H1 (cell line): Measurements from ENCODE around the gene GPR65.

ENCODE experiments used
- CTCF ChIP-seq, 3 experiments: IDR thresholded peaks; 1 replicate in 2 of 3; 2 replicates in 1 of 3; pipeline versions ENCODE4 v1.5.1 to v1.6.1; 2011; ENCODE audit warnings: low read length in 3 of 3, mild to moderate bottlenecking in 3 of 3, inconsistent platforms in 2 of 3, low read depth in 1 of 3, moderate library complexity in 1 of 3; ENCODE audit not compliant: insufficient read depth in 1 of 3; ENCODE audit errors: control extremely low read depth in 1 of 3
- EZH2 ChIP-seq: fragments of 200-600 bp; sonication (generic); IDR thresholded peaks from 2 replicates; pipeline ENCODE4 v1.7.1; 2012; ENCODE audit warnings: low read depth, mild to moderate bottlenecking, moderate library complexity, low read length, inconsistent platforms; ENCODE audit not compliant: severe bottlenecking
- GABPA ChIP-seq: IDR thresholded peaks from 2 replicates; pipeline ENCODE4 v1.6.1; 2011; ENCODE audit warnings: mild to moderate bottlenecking, low read length, moderate library complexity, borderline replicate concordance; ENCODE audit not compliant: insufficient read depth
- MAFK ChIP-seq: IDR thresholded peaks from 2 replicates; pipeline ENCODE4 v1.6.1; 2012; ENCODE audit warnings: low read depth, mild to moderate bottlenecking, improper control_type of control experiment, low read length
- MAX ChIP-seq: IDR thresholded peaks from 2 replicates; pipeline ENCODE4 v1.6.1; 2012; ENCODE audit warnings: inconsistent platforms
- POLR2AphosphoS5 ChIP-seq: IDR thresholded peaks from 2 replicates; pipeline ENCODE4 v1.6.1; 2011; ENCODE audit warnings: low read depth, low read length
- RAD21 ChIP-seq, 2 experiments: IDR thresholded peaks in 1 of 2; conservative IDR thresholded peaks in 1 of 2; 2 replicates each; pipeline ENCODE4 v1.6.1; 2011; ENCODE audit warnings: low read depth in 2 of 2, low read length in 2 of 2, improper control_type of control experiment in 1 of 2, inconsistent platforms in 1 of 2, mild to moderate bottlenecking in 1 of 2, moderate library complexity in 1 of 2
- RBBP5 ChIP-seq: IDR thresholded peaks from 2 replicates; pipeline ENCODE4 v1.7.1; 2012; ENCODE audit warnings: low read depth, mild to moderate bottlenecking, inconsistent platforms, low read length, moderate library complexity, borderline replicate concordance
- RFX5 ChIP-seq: IDR thresholded peaks from 2 replicates; pipeline ENCODE4 v1.6.1; 2011; ENCODE audit warnings: low read depth, low read length, improper control_type of control experiment, borderline replicate concordance
- TCF12 ChIP-seq: IDR thresholded peaks from 2 replicates; pipeline ENCODE4 v1.6.1; 2011; ENCODE audit warnings: low read depth, mild to moderate bottlenecking, low read length

GRCh38 chr14:88049936-88050335 lies 45.0 kb downstream of the GPR65 start:
- TF ChIP-seq EZH2, result no peak
- TF ChIP-seq MAFK, result no peak
- TF ChIP-seq POLR2AphosphoS5, result no peak
- TF ChIP-seq CTCF (IDR thresholded peaks at IDR 0.05; ENCODE audit: control extremely low read depth in 1 of 3, insufficient read depth in 1 of 3, low read depth in 1 of 3, low read length in 3 of 3), result no peak
- no peak for TF ChIP-seq RBBP5
- no peak for TF ChIP-seq RFX5
- no peak for TF ChIP-seq RAD21 (IDR thresholded peaks at IDR 0.05 in 1 of 2, conservative IDR thresholded peaks at IDR 0.05 in 1 of 2; ENCODE audit: low read depth in 2 of 2, low read length in 2 of 2)
- TF ChIP-seq MAX, result no peak
- no peak for TF ChIP-seq TCF12
- TF ChIP-seq GABPA, result no peak
